GM21723 (cell line): Measurements from ENCODE around the gene WDR18.

ENCODE experiments used
- ATAC-seq: cut with Tn5 transposase; IDR thresholded peaks from one replicate; pipeline ENCODE4 v1.9.1; 2021; ENCODE audit warnings: mild to moderate bottlenecking, moderate library complexity; ENCODE audit not compliant: unreplicated experiment

Gene WDR18

GRCh38 chr19:1040476-1041271 is 56.5 kb downstream of the WDR18 start:
- peak; percentile 40 for ATAC-seq

DNA sequence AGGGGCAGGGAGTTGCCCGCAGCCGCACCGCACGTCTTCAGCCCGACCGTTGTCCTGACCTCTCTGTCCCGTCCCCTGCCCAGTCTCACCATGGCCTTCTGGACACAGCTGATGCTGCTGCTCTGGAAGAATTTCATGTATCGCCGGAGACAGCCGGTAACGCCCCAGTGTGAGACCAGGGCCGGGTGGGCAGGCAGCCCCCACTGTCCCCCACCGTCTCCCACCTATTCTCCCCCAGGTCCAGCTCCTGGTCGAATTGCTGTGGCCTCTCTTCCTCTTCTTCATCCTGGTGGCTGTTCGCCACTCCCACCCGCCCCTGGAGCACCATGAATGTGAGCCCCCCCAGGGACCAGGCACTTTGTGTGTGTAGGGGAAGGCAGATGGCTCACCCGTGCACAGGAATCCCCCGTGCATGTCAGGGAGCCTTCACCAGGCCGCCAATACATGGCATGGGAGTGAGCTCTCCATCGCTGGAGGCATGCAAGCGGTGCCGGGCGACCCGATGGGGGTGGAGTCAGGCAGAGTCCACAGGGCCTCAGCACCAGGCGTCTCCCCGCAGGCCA is 57.2 kb downstream of the WDR18 start:
- no peak for ATAC-seq

DNA sequence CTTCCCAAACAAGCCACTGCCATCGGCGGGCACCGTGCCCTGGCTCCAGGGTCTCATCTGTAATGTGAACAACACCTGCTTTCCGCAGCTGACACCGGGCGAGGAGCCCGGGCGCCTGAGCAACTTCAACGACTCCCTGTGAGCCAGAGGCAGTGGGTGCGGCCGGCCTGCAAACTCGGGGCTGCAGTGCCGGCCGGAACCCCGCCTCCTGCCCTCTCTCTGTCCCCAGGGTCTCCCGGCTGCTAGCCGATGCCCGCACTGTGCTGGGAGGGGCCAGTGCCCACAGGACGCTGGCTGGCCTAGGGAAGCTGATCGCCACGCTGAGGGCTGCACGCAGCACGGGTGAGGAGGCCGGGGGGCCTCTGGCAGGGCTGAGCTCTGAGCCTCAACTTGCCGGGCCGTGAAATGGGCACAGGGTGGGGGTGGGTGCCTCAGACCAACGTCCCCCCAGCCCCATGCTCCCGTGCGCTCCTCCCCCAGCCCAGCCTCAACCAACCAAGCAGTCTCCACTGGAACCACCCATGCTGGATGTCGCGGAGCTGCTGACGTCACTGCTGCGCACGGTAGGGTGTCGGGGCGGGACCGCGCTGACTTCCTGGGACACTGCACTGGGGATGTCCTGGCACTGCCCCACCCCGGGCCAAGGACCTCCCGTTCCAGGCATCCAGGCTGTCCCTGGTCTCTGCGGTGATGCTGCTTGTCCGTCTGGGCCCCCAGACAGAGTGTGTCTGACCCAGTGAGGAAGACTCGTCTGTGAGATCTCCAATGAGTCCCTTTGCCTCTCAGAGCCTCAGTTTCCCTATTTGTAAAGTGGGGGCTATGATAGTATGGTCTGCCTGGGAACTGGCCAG is 57.9 kb downstream of the WDR18 start:
- no peak for ATAC-seq

GRCh38 chr19:1042689-1043511 is 58.8 kb downstream of the WDR18 start:
- ATAC-seq, result no peak
